Measurements from ENCODE around the gene TFB1M. TPM values are rescaled to one million over a fixed set of nuclear protein-coding genes. Genes with fewer than 3 reads are reported as not detected.
A peak's percentile ranks its signal among the peaks of the same experiment; 100 is the strongest.

The TFB1M gene
- total and polyA plus RNA-seq, 9 of the 15 experiments (the other 6 are each of a cell fraction or from before 2014, with no cell fraction given), result 34.6 to 145 (median 40.4) TPM

DNA sequence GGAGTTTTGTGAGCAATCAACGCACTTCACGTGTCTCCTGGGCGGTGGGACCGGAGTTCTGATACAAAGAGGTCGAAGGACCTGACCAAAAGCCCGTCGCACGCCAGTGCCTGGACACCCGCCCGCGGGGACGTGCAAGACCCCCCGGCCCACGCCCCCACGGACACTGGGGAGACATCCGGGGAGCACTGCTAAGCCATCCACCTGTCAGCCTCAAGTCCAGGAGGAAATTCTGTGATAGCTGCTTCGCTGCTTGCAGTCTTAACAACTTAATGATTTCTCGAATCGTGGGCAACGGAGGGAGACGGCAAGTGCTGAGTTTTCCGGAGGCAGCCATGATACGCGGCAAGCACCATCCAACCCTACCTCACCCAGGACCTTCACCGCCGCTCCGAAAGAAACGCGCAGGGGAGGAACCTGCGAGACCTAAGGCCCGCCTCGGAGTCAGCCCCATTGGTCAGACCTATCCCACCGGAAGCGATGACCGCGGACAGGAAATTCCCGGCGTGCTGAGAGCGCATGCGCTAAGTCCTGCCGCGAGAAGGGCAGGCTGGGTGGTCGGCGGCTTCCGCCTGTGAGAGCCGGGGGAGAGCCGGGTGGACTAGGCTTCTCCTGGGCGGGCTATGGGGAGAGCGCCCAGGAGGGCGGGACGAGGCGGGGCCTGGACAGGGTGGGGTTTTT lies at the start of gene TFB1M (continued):
- TF ChIP-seq SOX6 (IDR thresholded peaks at IDR 0.05) (no peak), ZBTB11 (CRISPR knock-in tag; IDR thresholded peaks at IDR 0.05) (0 out of 6 replicates have a peak, but pooled peaks of 1 of the 3 experiments have one; percentile 67), SNRNP70 (optimal IDR thresholded peaks at IDR 0.05; ENCODE audit: low read depth, low read length) (no peak), ELK1 (CRISPR knock-in tag; IDR thresholded peaks at IDR 0.05) (no peak), NFE2L1 (tag; IDR thresholded peaks at IDR 0.05; ENCODE audit: borderline replicate concordance, low read depth) (no peak), ZBTB26 (CRISPR knock-in tag; IDR thresholded peaks at IDR 0.05) (no peak), POLR2AphosphoS2 (IDR thresholded peaks at IDR 0.05; ENCODE audit: low read length) (peak; percentile 67; the same call in 1 of the 2 replicates), CREBBP (IDR thresholded peaks at IDR 0.05; ENCODE audit: low read depth, low read length) (no peak), ZSCAN29 (IDR thresholded peaks at IDR 0.05) (peak; percentile 90), HDAC1 (IDR thresholded peaks at IDR 0.05) (peak in 1 of 2 experiments; percentile 89; a peak in 2 of 4 replicates), ATF2 (CRISPR knock-in tag; IDR thresholded peaks at IDR 0.05) (no peak), MAFG (tag; conservative IDR thresholded peaks at IDR 0.05) (no peak), SREBF2 (CRISPR knock-in tag; IDR thresholded peaks at IDR 0.05) (no peak)
- TF ChIP-seq, protein P1, sequence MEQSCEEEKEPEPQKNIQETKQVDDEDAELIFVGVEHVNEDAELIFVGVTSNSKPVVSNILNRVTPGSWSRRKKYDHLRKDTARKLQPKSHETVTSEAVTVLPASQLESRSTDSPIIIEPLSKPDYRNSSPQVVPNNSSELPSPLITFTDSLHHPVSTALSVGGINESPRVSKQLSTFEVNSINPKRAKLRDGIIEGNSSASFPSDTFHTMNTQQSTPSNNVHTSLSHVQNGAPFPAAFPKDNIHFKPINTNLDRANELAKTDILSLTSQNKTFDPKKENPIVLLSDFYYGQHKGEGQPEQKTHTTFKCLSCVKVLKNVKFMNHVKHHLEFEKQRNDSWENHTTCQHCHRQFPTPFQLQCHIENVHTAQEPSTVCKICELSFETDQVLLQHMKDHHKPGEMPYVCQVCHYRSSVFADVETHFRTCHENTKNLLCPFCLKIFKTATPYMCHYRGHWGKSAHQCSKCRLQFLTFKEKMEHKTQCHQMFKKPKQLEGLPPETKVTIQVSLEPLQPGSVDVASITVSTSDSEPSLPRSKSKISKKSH (CRISPR knock-in tag; IDR thresholded peaks at IDR 0.05), result no peak
- TF ChIP-seq, protein P2, sequence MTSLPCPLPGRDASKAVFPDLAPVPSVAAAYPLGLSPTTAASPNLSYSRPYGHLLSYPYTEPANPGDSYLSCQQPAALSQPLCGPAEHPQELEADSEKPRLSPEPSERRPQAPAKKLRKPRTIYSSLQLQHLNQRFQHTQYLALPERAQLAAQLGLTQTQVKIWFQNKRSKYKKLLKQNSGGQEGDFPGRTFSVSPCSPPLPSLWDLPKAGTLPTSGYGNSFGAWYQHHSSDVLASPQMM (CRISPR knock-in tag; IDR thresholded peaks at IDR 0.05), result no peak
